GM18868 (cell line): ENCODE results near the gene ZDHHC11.
"Not testable (repeated sequence)": the region's sequence is repeated elsewhere in the genome, so short reads cannot be mapped to it uniquely, and the experiment has no call there.

ENCODE experiments used
- ATAC-seq: cut with Tn5 transposase; IDR thresholded peaks from one replicate; pipeline ENCODE4 v1.9.1; 2021; ENCODE audit warnings: mild to moderate bottlenecking, moderate library complexity; ENCODE audit not compliant: unreplicated experiment

ZDHHC11 gene

DNA sequence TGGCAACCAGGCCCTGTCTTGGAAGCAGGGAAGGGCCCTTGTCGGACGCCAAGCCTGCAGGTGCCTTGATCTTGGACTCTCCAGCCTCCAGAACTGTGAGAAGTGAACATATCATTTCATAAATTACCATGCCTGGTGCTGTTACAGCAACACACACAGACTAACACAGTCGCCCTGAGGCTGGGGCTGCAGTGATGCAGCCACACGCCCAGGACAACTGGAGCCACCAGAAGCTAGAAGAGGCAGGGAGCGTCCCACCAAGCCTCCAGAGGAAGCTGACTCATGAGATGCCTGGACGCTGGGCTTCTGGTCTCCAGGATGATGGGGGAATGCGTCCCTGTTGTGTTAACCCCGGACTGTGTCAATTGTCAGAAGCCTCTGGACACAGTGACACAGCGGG, 71.8 kb downstream of the ZDHHC11 start:
- ATAC-seq, result not testable (repeated sequence)

DNA sequence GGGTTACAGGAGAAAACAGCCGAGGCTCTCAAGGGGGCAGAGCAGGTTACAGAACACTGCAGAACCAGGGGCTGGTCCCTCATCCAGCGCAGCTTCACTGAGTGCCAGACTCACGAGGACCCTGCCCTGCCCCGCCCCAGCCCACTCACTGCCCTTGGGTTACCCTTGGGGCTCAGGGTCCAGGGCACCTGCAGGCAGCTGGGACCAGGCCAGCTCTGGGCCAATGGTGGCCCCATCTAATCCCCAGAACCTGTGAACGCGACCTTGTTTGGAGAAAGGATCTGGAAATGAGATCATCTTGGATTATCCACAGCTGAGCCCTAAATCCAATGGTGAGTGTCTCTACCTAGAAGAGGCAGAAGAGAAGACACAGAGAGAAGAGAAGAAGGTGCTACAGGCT, 72.4 kb downstream of the ZDHHC11 start:
- not testable (repeated sequence) for ATAC-seq

DNA sequence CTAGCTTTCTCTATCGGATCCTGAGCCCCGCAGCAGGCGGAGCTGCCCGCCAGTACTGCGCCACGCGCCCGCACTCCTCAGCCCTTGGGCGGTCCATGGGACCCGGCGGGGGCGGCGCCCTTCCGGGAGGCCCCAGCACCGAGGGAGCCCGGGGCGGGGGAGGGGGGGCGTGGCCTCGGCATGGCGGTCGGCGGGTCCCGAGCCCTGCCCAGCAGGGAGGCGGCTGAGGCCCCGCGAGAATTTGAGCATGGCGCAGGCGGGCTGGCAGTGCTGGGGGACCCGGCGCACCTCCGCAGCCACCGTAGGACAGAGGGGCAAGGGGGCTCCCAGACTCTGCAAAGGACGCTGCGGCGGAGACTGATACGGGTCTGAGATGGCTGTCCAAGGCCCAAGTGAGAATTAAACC, 73.0 kb downstream of the ZDHHC11 start:
- no peak for ATAC-seq

DNA sequence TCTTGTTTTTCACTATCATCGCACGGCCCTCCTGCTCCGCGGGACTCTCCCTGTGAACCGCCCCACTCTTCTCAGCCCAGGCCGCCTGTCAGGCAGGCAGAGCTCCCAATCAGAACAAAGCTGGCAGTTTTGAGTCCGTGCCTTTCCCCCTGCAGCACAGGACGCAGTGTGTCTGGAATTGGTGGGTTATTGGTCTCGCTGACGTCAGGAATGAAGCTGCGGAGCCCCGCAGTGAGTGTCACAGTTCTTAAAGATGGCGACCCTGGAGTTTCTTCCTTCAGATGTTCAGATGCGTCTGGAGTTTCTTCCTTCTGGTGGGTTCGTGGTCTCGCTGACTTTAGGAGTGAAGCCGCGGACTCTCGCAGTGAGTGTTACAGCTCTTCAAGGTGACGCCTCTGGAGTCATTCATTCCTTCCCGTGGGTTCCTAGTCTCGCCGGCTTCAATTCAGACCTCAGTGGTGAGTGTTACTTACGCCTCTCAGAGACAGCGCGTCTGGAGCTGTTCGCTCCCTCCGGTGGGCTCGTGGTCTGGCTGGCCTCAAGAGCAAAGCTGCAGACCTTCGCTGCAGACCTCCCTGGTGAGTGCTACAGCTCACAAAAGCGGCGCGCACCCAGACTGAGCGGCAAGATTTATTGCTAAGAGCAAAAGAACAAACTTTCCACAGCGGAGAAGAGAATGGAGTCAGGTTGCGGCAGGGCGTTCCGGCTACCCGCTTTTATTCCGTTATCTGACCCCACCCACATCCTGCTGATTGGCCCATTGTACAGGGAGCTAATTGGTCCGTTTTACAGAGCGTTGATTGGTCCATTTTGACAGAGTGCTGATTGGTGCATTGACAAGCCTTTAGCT, 73.7 kb downstream of the ZDHHC11 start:
- ATAC-seq, result no peak

DNA sequence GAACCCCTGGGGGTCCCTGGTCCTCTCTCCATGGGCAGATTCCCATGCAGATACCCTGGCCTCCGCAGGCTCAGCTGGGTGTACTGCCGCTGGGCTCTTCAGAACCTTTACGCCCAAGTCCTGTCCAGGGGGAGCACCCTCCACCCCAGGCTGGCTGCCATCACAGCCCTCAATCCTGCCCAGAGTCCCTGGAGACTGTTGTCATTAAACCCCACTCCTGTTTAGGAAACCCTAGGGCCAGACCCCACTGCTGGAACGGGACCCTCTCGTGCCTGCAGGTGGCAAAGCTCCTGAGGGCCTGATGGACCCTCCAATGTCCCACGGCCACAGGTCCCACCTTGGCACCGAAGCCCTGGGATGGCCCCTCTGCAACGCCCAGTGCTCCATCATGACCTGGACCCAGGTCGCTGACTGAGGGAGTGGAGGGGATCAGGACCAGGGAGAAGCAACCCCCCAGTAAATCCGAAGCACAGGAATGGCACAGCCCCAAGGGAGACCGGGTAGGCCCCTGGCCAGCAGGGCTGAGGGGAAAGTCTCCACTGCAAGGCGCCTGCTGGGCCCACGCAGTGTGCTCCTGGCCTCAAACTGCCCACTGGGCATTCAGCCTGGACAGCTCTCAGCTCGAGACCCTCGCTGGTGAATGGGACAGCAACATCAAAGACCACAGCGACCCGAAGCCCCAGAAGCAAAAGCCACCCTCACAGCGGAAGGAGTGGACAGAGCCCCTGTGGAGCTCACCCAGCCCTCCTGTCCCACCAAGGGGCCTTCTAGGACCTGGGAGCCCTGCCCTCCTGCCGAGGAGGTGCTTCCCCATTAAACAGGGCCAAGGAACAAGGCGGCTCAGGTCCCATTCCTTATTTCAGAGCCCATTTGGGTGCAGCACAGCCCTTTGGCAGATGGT, 74.6 kb downstream of the ZDHHC11 start:
- no peak for ATAC-seq

DNA sequence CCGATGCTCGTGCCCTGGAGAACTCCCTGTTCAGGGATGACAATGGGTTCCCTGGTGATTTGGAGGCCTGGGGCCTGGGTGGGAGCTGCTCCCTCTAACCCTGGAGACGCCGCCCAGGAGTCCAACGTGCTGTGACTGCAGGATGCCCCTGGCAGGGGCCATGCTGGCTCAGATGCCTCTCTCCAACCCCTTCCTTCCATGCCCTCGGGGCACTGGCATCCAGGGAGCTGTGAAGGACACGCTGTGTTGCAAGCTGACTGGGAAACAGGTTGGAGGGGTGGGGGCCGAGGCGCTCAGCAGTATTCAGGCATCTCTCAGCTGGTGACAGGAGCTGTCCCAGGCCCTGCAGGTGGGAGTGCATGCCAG, 75.2 kb downstream of the ZDHHC11 start:
- ATAC-seq, result not testable (repeated sequence)

DNA sequence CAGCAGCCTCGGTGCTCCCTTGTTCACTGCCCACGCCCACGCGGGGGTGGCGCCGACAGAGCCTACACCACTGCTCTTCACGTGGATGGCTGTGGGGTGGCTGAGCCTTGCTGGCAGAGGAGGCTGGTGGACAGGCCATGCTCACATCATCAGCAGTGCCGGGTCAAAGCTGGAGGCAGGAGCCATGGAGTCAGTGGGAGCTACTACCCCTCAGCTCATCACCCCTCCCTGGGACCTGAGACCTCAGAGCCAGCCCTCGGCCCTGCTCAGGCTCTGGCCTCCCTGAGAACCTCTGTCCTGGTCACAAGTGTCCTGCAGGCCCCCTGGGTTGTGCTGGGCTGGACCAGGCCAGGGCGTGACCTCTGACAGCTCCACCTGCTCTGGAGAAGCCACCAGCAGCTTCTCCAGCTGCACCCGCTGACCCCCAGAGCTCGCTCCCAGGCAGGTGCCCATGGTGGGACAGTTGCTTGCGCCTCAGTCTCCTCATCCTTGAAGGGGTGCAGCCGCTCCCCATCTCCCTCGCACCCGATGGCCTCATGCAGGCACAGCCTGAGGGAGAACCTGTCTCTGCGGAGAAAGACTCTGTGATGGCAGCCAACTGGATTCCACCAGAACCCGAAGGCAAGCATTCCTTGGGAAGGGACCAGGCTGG, 75.8 kb downstream of the ZDHHC11 start:
- ATAC-seq, result not testable (repeated sequence)

DNA sequence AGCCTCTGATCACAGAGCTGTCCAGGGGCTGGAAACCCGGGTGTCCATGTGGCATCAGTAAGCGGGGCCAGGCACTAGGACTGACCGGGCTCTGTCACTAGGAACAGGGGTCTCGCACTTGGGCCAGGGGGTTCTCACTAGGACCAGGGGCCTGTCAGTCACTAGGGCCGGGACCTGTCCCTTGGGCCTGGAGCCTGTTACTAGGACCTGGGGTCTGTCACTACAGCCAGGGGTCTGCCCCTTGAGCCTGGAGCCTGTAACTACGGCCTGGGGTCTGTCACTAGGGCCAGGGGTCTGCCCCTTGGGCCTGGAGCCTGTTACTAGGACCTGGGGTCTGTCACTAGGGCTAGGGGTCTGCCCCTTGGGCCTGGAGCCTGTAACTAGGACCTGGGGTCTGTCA, 76.5 kb downstream of the ZDHHC11 start:
- not testable (repeated sequence) for ATAC-seq

DNA sequence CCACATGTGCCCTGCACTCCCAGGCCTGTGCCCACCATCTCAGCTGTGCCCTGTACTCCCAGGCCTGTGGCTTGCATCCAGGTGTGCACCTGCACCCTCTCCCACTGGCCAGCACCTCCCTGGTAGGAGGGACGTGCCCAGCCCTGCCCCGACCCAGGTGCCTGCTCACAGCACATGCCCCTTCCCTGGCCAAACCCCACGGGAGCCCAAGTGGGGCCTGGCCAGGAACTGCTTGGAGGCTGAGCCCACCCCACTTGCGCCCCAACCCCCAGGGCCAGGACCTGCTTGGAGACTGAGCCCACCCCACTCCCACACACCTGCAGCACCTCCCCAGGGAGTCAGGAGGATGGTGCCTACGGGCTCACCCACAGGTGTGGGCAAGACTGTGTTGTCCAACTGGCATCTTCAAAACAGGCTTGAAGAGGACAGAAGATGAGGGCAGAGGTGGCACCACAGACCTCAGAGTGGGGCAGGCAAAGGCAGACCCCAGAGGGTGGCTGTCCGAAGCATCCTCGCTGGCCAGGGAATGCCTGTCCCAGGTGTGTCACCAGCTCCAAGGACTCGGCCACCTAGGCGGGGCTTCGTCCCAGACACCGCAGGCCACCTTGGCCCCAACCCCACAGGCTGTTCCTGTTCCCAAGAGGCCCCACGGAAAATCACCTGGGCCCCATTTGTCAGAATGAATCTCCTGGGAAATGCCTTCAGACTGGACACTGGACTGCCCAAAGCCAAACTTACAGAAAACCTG, 77.1 kb downstream of the ZDHHC11 start:
- ATAC-seq, result no peak

DNA sequence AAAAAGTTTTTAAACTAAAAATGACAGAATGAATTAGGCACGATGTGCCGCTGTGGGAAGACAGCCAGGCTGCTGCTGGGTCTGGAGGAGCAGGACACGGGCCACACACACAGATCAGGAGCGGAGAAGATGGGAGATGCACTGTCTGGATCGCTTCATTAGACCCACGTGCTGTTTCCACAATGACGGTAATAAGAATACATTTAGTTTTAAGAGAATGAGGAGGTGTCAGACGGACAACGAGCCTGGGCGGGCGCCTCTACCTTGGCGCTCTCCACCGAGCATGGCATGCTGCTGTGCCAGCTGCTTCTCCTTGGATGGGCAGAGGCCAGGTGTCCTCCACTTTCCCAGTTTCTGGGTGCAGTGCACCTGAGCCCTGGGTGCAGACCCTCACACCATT, 77.9 kb downstream of the ZDHHC11 start:
- ATAC-seq, result not testable (repeated sequence)

DNA sequence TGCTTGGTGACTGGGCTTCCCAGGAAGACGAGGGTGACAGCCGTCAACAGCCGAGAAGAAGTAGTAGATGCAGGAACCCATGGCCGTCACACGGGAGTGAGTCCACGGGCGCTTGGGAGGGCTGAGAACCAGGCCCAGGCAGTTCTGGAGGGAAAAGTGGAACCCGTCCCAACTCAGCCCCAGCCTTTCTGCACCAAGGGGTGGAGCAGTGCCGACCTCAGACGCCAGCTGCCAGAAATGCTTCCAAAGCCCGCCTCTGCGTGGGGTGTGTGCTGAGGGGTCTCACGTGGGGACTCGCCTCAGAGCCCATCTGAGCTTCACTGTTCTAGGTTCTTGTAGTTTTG, 78.3 kb downstream of the ZDHHC11 start:
- not testable (repeated sequence) for ATAC-seq

DNA sequence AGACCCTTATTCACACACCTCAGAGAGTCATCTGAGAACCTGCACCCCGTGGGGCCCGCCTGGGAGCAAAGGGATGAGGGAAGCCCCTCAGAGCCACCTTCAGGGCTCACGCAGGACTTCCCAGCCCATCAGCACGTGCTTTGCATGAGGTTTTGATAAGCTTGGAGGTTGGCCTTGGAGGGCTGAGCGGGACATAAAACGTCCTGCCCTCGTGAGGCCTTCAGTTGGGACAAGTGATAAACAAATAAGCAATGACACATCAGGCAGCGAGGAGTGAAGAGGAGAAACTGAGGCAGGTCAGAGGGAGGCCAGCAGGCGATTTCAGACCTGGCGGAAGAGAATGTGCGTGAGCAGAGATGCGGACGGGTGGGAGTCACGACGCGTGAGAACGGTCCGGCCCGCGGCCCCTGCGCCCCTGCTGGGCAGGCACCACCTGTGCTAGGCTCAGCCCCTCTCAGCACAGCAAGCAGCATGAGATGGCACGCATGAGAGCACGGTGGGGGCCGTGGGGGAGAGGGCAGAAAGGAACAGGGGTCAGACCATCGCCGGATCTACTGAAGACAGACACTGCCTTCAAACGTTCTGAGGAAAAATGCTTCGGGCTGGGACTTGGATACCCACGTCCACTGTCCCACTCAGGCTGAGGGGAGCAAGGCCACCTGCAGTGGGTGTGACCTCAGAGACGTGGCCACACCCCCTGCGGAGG, 78.8 kb downstream of the ZDHHC11 start:
- not testable (repeated sequence) for ATAC-seq

DNA sequence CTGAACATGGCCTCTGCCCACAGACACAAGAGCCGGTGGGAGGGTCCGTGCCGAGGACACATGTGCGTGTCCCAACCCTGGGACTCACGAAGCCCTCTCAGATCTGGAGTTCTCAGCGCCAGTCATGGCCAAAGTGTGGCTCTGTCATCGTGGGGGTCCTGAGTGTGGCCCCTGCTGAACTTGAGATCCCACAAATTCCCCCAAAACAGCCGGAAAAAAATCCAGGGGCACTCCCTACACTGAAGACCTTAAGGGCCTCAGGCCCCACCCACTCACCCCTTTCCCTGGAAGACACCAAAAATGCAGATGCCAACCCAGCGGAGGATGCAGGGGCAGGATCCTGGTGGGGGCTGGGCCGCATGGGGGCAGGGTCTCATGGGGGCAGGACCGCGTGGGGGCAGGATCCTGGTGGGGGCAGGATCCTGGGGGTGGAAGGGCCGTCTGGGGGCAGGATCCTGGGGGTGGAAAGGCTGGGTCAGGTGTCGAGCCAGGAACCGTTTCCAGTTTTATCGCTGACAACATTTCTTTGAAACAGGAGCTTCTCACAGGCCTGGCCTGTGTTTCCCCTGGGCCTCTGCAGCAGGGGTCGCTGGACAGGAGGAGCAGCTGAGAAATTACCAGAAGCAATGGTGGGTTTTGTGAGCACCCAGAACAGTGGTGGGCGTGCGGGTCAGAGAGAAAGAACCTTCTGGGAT, 79.6 kb downstream of the ZDHHC11 start:
- not testable (repeated sequence) for ATAC-seq

DNA sequence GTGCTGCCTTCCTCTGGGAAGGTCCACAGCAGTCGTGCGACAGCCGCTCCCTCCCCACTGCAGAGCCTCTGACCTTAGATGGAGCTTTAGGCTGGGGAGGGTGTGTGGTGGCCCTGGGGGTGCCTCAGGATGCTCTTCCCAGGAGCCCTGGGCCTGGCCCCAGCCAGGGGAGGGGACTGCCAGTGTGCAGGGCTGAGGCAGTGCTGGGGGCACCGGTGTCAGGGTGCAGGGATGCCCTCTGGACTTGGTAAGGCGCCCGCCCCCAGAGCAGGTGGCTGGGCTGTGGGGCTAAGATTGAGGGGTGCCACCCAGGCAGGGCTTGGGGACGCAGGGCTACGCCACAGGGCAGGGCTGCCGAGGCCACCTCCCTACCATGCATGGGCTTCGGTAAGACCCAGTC, 80.2 kb downstream of the ZDHHC11 start:
- not testable (repeated sequence) for ATAC-seq

DNA sequence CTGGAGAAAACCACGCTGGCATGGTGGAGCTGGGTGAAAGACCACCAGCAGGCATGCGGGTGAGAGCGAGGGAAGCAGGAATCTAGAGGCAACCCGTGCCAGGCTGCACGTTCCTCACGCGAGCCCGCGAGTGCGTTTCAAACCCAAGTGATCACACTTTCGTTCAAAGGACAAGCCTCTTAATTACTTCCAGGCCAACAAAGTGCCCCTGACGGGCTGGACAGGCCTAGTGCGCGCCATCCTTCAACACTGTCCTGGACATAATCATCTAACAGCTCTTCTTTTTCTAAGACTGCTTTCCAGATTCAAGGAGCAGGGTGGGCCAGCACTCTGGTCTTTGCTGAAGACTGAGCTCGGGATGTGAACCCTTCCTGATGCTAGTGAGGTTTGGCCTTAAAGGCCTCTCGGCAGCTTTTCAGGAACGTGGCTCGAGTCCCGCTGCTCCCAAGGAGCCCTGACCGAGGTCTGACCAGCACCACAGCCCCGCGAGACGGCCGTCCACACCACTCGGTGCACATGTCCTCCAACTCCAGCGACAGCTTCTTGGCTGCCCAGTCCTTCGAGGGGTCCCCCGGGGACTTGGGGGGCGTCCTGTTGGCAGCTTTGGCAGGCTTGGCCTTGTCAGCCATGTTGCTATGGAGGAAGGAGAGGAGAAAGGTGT, 81.2 kb downstream of the ZDHHC11 start:
- ATAC-seq, result not testable (repeated sequence)

DNA sequence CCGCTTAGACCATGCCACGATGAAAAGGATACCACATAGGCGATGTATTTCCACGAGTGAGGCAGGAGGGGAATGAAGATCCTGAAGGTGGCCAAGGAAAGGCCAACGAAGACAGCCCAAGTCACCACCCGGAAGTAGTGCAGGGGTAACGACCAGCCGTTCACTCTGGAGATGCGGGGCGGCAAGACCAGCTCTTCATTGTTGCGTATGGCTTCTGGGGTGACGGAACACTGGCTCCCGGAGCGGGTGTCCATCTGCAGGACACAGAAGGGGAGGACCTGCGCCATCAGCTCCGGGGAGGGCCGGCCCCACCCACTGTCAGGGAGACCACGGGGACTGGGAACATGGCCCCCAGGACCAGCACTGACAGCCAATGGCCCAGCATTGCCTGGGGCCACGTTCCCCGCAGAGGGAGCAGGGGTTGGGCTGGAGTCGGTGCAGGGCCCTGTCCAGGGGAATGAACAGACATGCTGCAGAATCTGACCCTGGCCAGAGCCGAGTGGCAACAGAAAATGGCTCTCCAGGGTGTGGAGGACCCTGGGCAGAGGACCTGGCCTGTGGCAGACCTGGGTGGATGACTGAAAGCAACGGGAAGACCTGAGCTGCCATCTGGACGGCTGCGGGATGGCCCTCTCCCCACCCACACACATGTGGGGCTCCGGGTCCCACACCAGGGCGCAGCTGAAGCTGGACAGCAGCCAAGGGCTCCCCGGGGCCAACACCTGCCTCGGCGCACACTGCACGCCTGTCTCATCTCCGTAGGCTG, 83.9 kb downstream of the ZDHHC11 start:
- no peak for ATAC-seq

DNA sequence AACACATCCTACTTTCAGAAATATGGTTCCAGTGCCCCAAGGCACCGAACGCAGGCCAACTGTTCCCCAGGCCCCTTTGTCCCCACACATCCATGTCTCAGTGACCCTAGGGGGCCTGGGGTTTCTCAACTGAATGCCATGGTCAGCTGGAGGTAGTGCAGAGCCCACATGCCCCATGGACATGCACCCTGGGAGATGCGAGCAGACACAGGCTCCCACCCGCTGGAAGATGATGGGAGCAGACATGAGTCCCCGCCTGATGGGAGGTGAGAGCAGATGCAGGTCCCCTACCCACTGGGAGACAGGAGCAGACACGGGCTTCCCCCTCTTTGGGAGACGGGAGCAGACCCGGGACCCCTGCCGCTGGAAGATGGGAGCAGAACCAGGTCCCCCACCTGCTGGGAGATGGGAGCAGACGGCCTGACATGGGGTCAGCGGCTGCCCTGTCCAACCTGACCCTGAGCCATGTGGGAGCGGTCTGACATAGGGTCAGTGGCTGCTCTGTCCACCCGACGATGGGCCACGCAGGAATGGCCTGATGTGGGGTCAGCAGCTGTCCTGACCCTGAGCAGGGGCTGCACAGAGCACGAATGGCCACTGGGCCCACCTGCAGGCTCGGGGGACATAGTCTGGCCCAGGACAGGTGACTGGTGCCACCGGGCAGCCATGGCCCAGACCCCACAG, 84.7 kb downstream of the ZDHHC11 start:
- ATAC-seq, result no peak
